SK-N-SH (cell line): ENCODE measurements around the gene IRAK3. TPM values are rescaled to one million over a fixed set of nuclear protein-coding genes. Genes with fewer than 3 reads are reported as not detected.
"Not testable (repeated sequence)": the region's sequence is repeated elsewhere in the genome, so short reads cannot be mapped to it uniquely, and the experiment has no call there.

Source experiments
- CTCF ChIA-PET: fragments of 300-600, 350-600 bp; formaldehyde crosslinking; extraction: SDS; loops from one replicate; lab custom pipeline; 2021; lab: Yijun Ruan, JAX
- POLR2A ChIA-PET: fragments of 350-600 bp; sonication (Branson Sonifier 250); formaldehyde crosslinking; extraction: SDS; loops from one replicate; lab custom pipeline; 2020; ENCODE audit warnings: antibody characterized with exemption, inconsistent platforms; lab: Yijun Ruan, JAX
- DNase-seq: peaks from one replicate; pipeline ENCODE4 v3.0.0; 2012
- H2AFZ ChIP-seq: fragments of 200-600 bp; sonication (generic); 2 replicates; pipeline ENCODE4 v1.8.1; 2016; ENCODE audit warnings: antibody characterized with exemption, mild to moderate bottlenecking, low read depth
- H3F3A ChIP-seq: fragments of 200-600 bp; sonication (generic); replicated peaks from 2 replicates; pipeline ENCODE3; 2016; ENCODE audit warnings: antibody characterized with exemption, mild to moderate bottlenecking; ENCODE audit not compliant: insufficient read depth
- H3K27ac ChIP-seq, 2 experiments: fragments of 200-500 bp in 1 of 2; fragments of 200-600 bp in 1 of 2; sonication (Bioruptor generic) in 1 of 2; sonication (generic), shearing (Covaris generic) in 1 of 2; 2 replicates each; pipeline versions ENCODE4 v1.5.1 to v1.6.1; 2014 to 2016; ENCODE audit warnings: low read depth in 2 of 2, inconsistent platforms in 1 of 2, low read length in 1 of 2, mild to moderate bottlenecking in 1 of 2, mixed read lengths in 1 of 2
- H3K27me3 ChIP-seq: fragments of 200-600 bp; sonication (generic), shearing (Covaris generic); 2 replicates; pipeline ENCODE4 v1.6.1; 2016; ENCODE audit warnings: mixed run types; ENCODE audit not compliant: insufficient read depth
- H3K36me3 ChIP-seq, 2 experiments: fragments of 200-500 bp in 1 of 2; fragments of 200-600 bp in 1 of 2; sonication (Bioruptor generic) in 1 of 2; sonication (generic) in 1 of 2; replicated peaks in 1 of 2; 2 replicates each; pipeline versions ENCODE3 to v1.5.1; 2014 to 2016; ENCODE audit warnings: low read length in 1 of 2, mild to moderate bottlenecking in 1 of 2; ENCODE audit not compliant: insufficient read depth in 2 of 2, control insufficient read depth in 1 of 2
- H3K4me1 ChIP-seq, 2 experiments: fragments of 200-500 bp in 1 of 2; fragments of 200-600 bp in 1 of 2; sonication (Bioruptor generic) in 1 of 2; sonication (generic), shearing (Covaris generic) in 1 of 2; 2 replicates each; pipeline versions ENCODE4 v1.5.1 to v1.6.1; 2014 to 2016; ENCODE audit warnings: low read depth in 1 of 2, low read length in 1 of 2, mixed run types in 1 of 2; ENCODE audit not compliant: insufficient read depth in 2 of 2, control insufficient read depth in 1 of 2
- H3K4me2 ChIP-seq: fragments of 200-600 bp; sonication (generic), shearing (Covaris generic); 2 replicates; pipeline ENCODE4 v1.6.1; 2017; ENCODE audit warnings: mixed run types
- H3K4me3 ChIP-seq, 2 experiments: fragments of 200-500 bp in 1 of 2; fragments of 200-600 bp in 1 of 2; sonication (Bioruptor generic) in 1 of 2; sonication (generic), shearing (Covaris generic) in 1 of 2; 2 replicates each; pipeline versions ENCODE4 v1.5.1 to v1.8.1; 2014 to 2016; ENCODE audit warnings: low read depth in 2 of 2, inconsistent platforms in 1 of 2, low read length in 1 of 2, mild to moderate bottlenecking in 1 of 2, mixed read lengths in 1 of 2, moderate library complexity in 1 of 2
- H3K79me2 ChIP-seq: fragments of 200-600 bp; sonication (generic); 2 replicates; pipeline ENCODE4 v1.8.1; 2017; ENCODE audit warnings: mild to moderate bottlenecking; ENCODE audit not compliant: insufficient read depth
- H3K9ac ChIP-seq: fragments of 200-600 bp; sonication (generic); 2 replicates; pipeline ENCODE4 v1.6.1; 2017; ENCODE audit warnings: mixed run types
- H3K9me2 ChIP-seq: fragments of 200-600 bp; sonication (generic); 2 replicates; pipeline ENCODE4 v1.6.1; 2017; ENCODE audit warnings: mixed run types
- H3K9me3 ChIP-seq: fragments of 200-600 bp; sonication (generic); 2 replicates; pipeline ENCODE4 v1.6.1; 2017; ENCODE audit warnings: mixed run types, mild to moderate bottlenecking, moderate library complexity
- H4K20me1 ChIP-seq: fragments of 200-600 bp; sonication (generic); 2 replicates; pipeline ENCODE4 v1.6.1; 2017; ENCODE audit warnings: mild to moderate bottlenecking, mixed run types; ENCODE audit not compliant: insufficient read depth
- CHD2 ChIP-seq: fragments of 150-350 bp; IDR thresholded peaks from 2 replicates; pipeline ENCODE4 v1.6.1; 2018; ENCODE audit warnings: low read length; ENCODE audit not compliant: partially characterized antibody
- CTCF ChIP-seq: fragments of 200-600 bp; sonication (generic); IDR thresholded peaks from 2 replicates; pipeline ENCODE4 v1.6.1; 2017; ENCODE audit warnings: antibody characterized with exemption, mild to moderate bottlenecking, moderate library complexity
- EZH2phosphoT487 ChIP-seq: fragments of 200-600 bp; sonication (generic); IDR thresholded peaks from 2 replicates; pipeline ENCODE4 v1.6.1; 2017; ENCODE audit warnings: low read depth, mixed run types, mild to moderate bottlenecking, antibody characterized with exemption, moderate library complexity, borderline replicate concordance
- FOXM1 ChIP-seq: IDR thresholded peaks from 2 replicates; pipeline ENCODE4 v1.4.0; 2012; ENCODE audit warnings: low read depth, mild to moderate bottlenecking
- GATA2 ChIP-seq: sonication (generic); formaldehyde crosslinking; IDR thresholded peaks from 2 replicates; pipeline ENCODE4 v1.5.0; 2020; ENCODE audit warnings: mild to moderate bottlenecking, missing genetic modification reagents
- MXI1 ChIP-seq: IDR thresholded peaks from 2 replicates; pipeline ENCODE4 v1.6.1; 2012; ENCODE audit warnings: mild to moderate bottlenecking, low read depth, low read length, improper control_type of control experiment
- RCOR1 ChIP-seq: fragments of 150-350 bp; IDR thresholded peaks from 2 replicates; pipeline ENCODE4 v1.6.1; 2017; ENCODE audit warnings: antibody characterized with exemption, low read length
- SIN3A ChIP-seq: IDR thresholded peaks from 2 replicates; pipeline ENCODE4 v1.6.1; 2012; ENCODE audit warnings: low read depth, mild to moderate bottlenecking, low read length, moderate library complexity, borderline replicate concordance
- TCF12 ChIP-seq: IDR thresholded peaks from 2 replicates; pipeline ENCODE4 v1.4.0; 2012
- TEAD4 ChIP-seq: IDR thresholded peaks from 2 replicates; pipeline ENCODE4 v1.4.0; 2012; ENCODE audit warnings: mild to moderate bottlenecking, borderline replicate concordance; ENCODE audit not compliant: insufficient read depth
- USF2 ChIP-seq: fragments of 150-350 bp; IDR thresholded peaks from 2 replicates; pipeline ENCODE4 v1.6.1; 2017; ENCODE audit warnings: antibody characterized with exemption, low read length, low read depth, borderline replicate concordance
- WGBS: methylation state at CpG from one replicate; pipeline ENCODE4 v1.1.6; 2017; ENCODE audit warnings: low lambda C conversion rate; 5-methylcytosine and 5-hydroxymethylcytosine counted together
- polyA plus RNA-seq, 3 experiments: library from polyadenylated mRNA; depleted of rRNA; stranded (reverse); fragments of >200 nt; gene quantifications; 2 replicates each; pipeline ENCODE4 v1.2.3, GENCODE V29; 2012

IRAK3 gene
- polyA plus RNA-seq, 1 of the 3 experiments (the other 2 are of a cell fraction): not detected

GRCh38 chr12:66210840-66211239 lies 21.8 kb downstream of the IRAK3 start:
- H3K9ac ChIP-seq: no peak overlapping the region
- no peaks in the 10 kb centered on the region for H3F3A ChIP-seq
- H4K20me1 ChIP-seq: no peaks in the 10 kb centered on the region
- no peaks in the 10 kb centered on the region for H3K4me1 ChIP-seq
- peaks cover 21% of the 10 kb centered on the region; the same call in 1 of the 2 replicates for H3K27me3 ChIP-seq
- CTCF ChIA-PET: no interaction called here
- H3K4me3 ChIP-seq: no peak overlapping the region
- H3K9me2 ChIP-seq: no peaks in the 10 kb centered on the region
- no peak for TF ChIP-seq RCOR1
- TF ChIP-seq GATA2 (CRISPR knock-in tag): no peak
- TF ChIP-seq EZH2phosphoT487: no peak
- no peak for TF ChIP-seq CHD2
- TF ChIP-seq SIN3A: no peak
- TF ChIP-seq MXI1: no peak
- no peak for TF ChIP-seq TCF12
- TF ChIP-seq FOXM1: no peak
- TF ChIP-seq CTCF: no peak
- no peak for TF ChIP-seq TEAD4
- TF ChIP-seq USF2: no peak
- no peak overlapping the region for H3K27ac ChIP-seq
- H3K4me2 ChIP-seq: no peak overlapping the region
- no peaks in the 10 kb centered on the region for H3K79me2 ChIP-seq
- no peaks in the 10 kb centered on the region for H3K36me3 ChIP-seq
- no peak for DNase-seq
- no peaks in the 10 kb centered on the region for H3K9me3 ChIP-seq
- H2AFZ ChIP-seq: no peak overlapping the region
- POLR2A ChIA-PET: no interaction called here

GRCh38 chr12:66211573-66211972 lies 22.6 kb downstream of the IRAK3 start:
- H3K4me2 ChIP-seq, H3K79me2 ChIP-seq, H4K20me1 ChIP-seq, POLR2A ChIA-PET, DNase-seq, H3K9ac ChIP-seq, H3K4me3 ChIP-seq, H3K9me3 ChIP-seq, H3K4me1 ChIP-seq, H3F3A ChIP-seq, H2AFZ ChIP-seq, H3K36me3 ChIP-seq, H3K27ac ChIP-seq, CTCF ChIA-PET, H3K9me2 ChIP-seq: not testable (repeated sequence)
- peaks cover 26% of the 10 kb centered on the region; the same call in 1 of the 2 replicates for H3K27me3 ChIP-seq
- WGBS: 9% methylated on average over 2 of the region's 2 CpGs

GRCh38 chr12:66213011-66213410 lies 24.0 kb downstream of the IRAK3 start:
- 47% methylated on average over 3 of the region's 3 CpGs for WGBS
- H3K4me2 ChIP-seq, H3F3A ChIP-seq, DNase-seq, H4K20me1 ChIP-seq, H3K9me2 ChIP-seq, H3K27ac ChIP-seq, H3K4me3 ChIP-seq, H3K9ac ChIP-seq, H3K79me2 ChIP-seq, H3K36me3 ChIP-seq, H3K4me1 ChIP-seq, H3K9me3 ChIP-seq, POLR2A ChIA-PET, H2AFZ ChIP-seq: not testable (repeated sequence)
- CTCF ChIA-PET: interaction anchor here (1.1 kb wide), 1 partner anchor 15 kb away, joined by 3 read pairs; no protein-coding TSS in a partner anchor
- H3K27me3 ChIP-seq: peaks cover 26% of the 10 kb centered on the region; the same call in 1 of the 2 replicates
